ENCODE results near the gene WDFY1. TPM values are rescaled to one million over a fixed set of nuclear protein-coding genes. Genes with fewer than 3 reads are reported as not detected.

The WDFY1 gene
- total RNA-seq, 1 donor from 2014 or later: 61.9 TPM

DNA sequence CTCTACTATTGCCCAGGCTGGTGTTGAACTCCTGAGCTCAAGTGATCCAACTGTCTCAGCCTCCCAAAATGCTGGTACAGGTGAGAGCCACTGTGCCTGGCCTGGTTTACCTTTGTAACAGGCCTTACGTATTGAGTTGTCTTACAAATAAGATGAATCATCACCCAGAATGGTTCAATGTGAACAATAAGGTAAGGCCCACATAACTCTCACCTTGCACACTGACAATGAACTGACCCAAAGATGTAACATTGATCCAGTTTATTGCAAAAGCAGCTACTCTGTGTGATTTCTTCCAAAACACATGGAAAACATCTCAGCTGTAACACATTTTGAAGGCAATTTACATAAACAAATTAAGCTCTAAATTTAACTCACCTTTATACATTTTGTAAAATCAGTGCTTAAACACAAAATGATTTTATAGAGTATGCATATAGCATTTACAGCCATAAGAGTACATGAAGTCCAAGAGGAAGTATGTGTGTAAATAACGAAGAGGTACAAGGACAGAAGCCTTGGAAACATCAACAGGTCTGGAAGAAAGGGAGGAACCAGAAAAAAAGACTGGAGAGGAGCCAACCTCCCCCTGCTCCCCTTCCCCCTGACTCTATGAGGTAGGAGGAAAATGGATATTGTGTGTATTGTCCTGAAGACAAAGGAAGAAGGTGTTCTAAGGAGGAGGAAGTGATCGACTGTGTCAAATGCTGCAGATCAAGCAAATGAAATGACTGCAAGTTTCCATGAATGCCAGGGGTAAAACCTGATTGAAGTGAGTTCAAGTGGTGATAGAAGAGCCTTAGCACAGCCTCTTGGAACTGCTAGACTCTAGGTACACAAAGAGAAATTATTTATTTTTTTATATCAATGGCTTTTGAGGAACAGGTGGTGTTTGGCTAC is 5.6 kb upstream of the WDFY1 start:
- no peak for DNase-seq (ENCODE audit: extremely low spot score, unreplicated experiment)
- H3K27me3 Mint-ChIP-seq (ENCODE audit: unreplicated experiment): no peaks in the 10 kb centered on the region
- TF ChIP-seq, protein P1, sequence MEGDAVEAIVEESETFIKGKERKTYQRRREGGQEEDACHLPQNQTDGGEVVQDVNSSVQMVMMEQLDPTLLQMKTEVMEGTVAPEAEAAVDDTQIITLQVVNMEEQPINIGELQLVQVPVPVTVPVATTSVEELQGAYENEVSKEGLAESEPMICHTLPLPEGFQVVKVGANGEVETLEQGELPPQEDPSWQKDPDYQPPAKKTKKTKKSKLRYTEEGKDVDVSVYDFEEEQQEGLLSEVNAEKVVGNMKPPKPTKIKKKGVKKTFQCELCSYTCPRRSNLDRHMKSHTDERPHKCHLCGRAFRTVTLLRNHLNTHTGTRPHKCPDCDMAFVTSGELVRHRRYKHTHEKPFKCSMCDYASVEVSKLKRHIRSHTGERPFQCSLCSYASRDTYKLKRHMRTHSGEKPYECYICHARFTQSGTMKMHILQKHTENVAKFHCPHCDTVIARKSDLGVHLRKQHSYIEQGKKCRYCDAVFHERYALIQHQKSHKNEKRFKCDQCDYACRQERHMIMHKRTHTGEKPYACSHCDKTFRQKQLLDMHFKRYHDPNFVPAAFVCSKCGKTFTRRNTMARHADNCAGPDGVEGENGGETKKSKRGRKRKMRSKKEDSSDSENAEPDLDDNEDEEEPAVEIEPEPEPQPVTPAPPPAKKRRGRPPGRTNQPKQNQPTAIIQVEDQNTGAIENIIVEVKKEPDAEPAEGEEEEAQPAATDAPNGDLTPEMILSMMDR (IDR thresholded peaks at IDR 0.05): no peak
- H3K9me3 Mint-ChIP-seq (ENCODE audit: unreplicated experiment): no peaks in the 10 kb centered on the region
- no peak overlapping the region for H3K27ac Mint-ChIP-seq (ENCODE audit: unreplicated experiment)
- H3K4me3 Mint-ChIP-seq (ENCODE audit: unreplicated experiment): no peak overlapping the region
- H3K36me3 Mint-ChIP-seq (ENCODE audit: unreplicated experiment): no peaks in the 10 kb centered on the region
- peaks cover 4% of the 10 kb centered on the region for H3K4me1 Mint-ChIP-seq (ENCODE audit: unreplicated experiment)

- H3K36me3 Mint-ChIP-seq (ENCODE audit: unreplicated experiment): no peaks in the 10 kb centered on the region
These were observed 4.2 kb upstream of the WDFY1 start for GRCh38 chr2:223949241-223949840.

GRCh38 chr2:223947711-223948205 is 2.6 kb upstream of the WDFY1 start:
- Mint-ChIP-seq H3K4me3 (ENCODE audit: unreplicated experiment) (no peak overlapping the region), H3K4me1 (ENCODE audit: unreplicated experiment) (peaks cover 14% of the 10 kb centered on the region), H3K36me3 (ENCODE audit: unreplicated experiment) (peaks cover 3% of the 10 kb centered on the region), H3K27ac (ENCODE audit: unreplicated experiment) (no peak overlapping the region), H3K27me3 (ENCODE audit: unreplicated experiment) (no peaks in the 10 kb centered on the region), H3K9me3 (ENCODE audit: unreplicated experiment) (no peaks in the 10 kb centered on the region)
- TF ChIP-seq, protein P1 (IDR thresholded peaks at IDR 0.05): no peak
- DNase-seq (ENCODE audit: extremely low spot score, unreplicated experiment): no peak

More at GRCh38 chr2:223949241-223949840, 4.2 kb upstream of the WDFY1 start:
- TF ChIP-seq, protein P1 (IDR thresholded peaks at IDR 0.05): no peak
- Mint-ChIP-seq H3K4me1 (ENCODE audit: unreplicated experiment) (peaks cover 6% of the 10 kb centered on the region), H3K4me3 (ENCODE audit: unreplicated experiment) (no peak overlapping the region), H3K27ac (ENCODE audit: unreplicated experiment) (no peak overlapping the region), H3K27me3 (ENCODE audit: unreplicated experiment) (no peaks in the 10 kb centered on the region), H3K9me3 (ENCODE audit: unreplicated experiment) (no peaks in the 10 kb centered on the region)
- DNase-seq (ENCODE audit: extremely low spot score, unreplicated experiment): no peak

DNA sequence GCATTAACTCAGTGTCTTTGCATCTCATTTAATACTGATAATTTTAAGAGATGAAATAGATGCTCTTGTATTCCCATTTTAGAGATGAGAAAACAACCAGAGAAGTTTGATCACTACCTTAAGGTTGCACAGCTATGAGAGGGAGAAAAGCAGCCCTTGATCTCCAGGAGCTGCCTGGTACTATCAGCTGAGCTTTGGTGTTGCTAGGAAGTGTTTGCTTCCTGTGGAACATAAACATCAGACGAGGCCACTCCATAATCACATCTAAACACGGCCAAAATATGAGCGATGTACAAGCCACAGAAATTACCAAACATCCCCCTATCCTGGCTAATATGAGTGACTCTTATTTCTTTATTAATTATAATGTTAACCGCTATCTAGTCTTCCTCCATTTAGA is 620 bp upstream of the WDFY1 start:
- no peak for DNase-seq (ENCODE audit: extremely low spot score, unreplicated experiment)
- no peaks in the 10 kb centered on the region for H3K9me3 Mint-ChIP-seq (ENCODE audit: unreplicated experiment)
- H3K27ac Mint-ChIP-seq (ENCODE audit: unreplicated experiment): no peak overlapping the region
- TF ChIP-seq, protein P1 (IDR thresholded peaks at IDR 0.05): no peak
- peaks cover 25% of the 10 kb centered on the region for H3K4me1 Mint-ChIP-seq (ENCODE audit: unreplicated experiment)
- H3K4me3 Mint-ChIP-seq (ENCODE audit: unreplicated experiment): no peak overlapping the region
- H3K36me3 Mint-ChIP-seq (ENCODE audit: unreplicated experiment): peaks cover 5% of the 10 kb centered on the region
- H3K27me3 Mint-ChIP-seq (ENCODE audit: unreplicated experiment): no peaks in the 10 kb centered on the region

GRCh38 chr2:223944166-223944702 is 901 bp downstream of the WDFY1 start:
- Mint-ChIP-seq H3K4me3 (ENCODE audit: unreplicated experiment) (peak overlapping the region; percentile 95), H3K27me3 (ENCODE audit: unreplicated experiment) (no peaks in the 10 kb centered on the region), H3K27ac (ENCODE audit: unreplicated experiment) (peak overlapping the region; percentile 95), H3K4me1 (ENCODE audit: unreplicated experiment) (peaks cover 29% of the 10 kb centered on the region), H3K9me3 (ENCODE audit: unreplicated experiment) (no peaks in the 10 kb centered on the region), H3K36me3 (ENCODE audit: unreplicated experiment) (peaks cover 9% of the 10 kb centered on the region)
- TF ChIP-seq, protein P1 (IDR thresholded peaks at IDR 0.05): no peak
- DNase-seq (ENCODE audit: extremely low spot score, unreplicated experiment): no peak

Measured in osteocyte (in vitro differentiated cells).